ENCODE data around the gene URM1.

DNA sequence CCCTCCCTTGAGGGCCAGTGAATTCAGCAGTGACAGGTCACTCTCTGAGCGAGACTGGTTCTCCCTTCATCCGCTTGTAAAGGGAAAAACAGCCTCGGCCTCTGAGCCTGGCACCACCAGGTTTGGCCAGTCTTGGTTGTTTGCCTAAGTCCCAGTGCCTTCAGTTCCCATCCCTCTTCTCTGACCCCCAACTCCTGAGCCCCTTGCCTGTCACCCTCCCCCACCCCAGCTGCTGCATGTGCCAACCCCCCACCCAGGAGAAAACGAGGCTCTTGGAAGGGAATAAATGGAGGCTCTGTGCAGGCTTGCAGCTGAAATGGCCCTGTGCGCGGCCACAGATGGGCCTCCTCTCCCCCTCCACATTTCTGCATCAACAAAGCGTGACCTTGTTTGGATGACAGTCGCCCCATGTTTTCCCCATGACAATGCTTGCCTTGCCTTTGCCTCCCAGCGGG lies 3.1 kb downstream of the URM1 start:
- TF ChIP-seq, protein P1, sequence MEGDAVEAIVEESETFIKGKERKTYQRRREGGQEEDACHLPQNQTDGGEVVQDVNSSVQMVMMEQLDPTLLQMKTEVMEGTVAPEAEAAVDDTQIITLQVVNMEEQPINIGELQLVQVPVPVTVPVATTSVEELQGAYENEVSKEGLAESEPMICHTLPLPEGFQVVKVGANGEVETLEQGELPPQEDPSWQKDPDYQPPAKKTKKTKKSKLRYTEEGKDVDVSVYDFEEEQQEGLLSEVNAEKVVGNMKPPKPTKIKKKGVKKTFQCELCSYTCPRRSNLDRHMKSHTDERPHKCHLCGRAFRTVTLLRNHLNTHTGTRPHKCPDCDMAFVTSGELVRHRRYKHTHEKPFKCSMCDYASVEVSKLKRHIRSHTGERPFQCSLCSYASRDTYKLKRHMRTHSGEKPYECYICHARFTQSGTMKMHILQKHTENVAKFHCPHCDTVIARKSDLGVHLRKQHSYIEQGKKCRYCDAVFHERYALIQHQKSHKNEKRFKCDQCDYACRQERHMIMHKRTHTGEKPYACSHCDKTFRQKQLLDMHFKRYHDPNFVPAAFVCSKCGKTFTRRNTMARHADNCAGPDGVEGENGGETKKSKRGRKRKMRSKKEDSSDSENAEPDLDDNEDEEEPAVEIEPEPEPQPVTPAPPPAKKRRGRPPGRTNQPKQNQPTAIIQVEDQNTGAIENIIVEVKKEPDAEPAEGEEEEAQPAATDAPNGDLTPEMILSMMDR (IDR thresholded peaks at IDR 0.05; ENCODE audit: low read depth, low read length) = no peak
- no peak for TF ChIP-seq POLR2A (IDR thresholded peaks at IDR 0.05; ENCODE audit: extremely low read depth, insufficient read length)
